HepG2 (cell line): ENCODE results near the gene JOSD2.

ENCODE experiments used
- EZH2 ChIP-seq: conservative IDR thresholded peaks from 2 replicates; pipeline ENCODE4 v1.6.1; 2012; ENCODE audit warnings: mild to moderate bottlenecking, low read depth, low read length, moderate library complexity
- MAZ ChIP-seq, 2 experiments: sonication (generic) in 1 of 2; formaldehyde crosslinking in 1 of 2; IDR thresholded peaks; 2 replicates each; pipeline versions ENCODE4 v1.5.0 to v1.6.1; 2012 to 2020; ENCODE audit warnings: low read depth in 2 of 2, mild to moderate bottlenecking in 2 of 2, borderline replicate concordance in 1 of 2, improper control_type of control experiment in 1 of 2, low read length in 1 of 2, missing genetic modification reagents in 1 of 2, moderate library complexity in 1 of 2
- SMARCC2 ChIP-seq: fragments of 450-650 bp; IDR thresholded peaks from 2 replicates; pipeline ENCODE4 v1.6.1; 2017; ENCODE audit warnings: antibody characterized with exemption, mild to moderate bottlenecking
- ZNF589 ChIP-seq: sonication (generic); formaldehyde crosslinking; conservative IDR thresholded peaks from 2 replicates; pipeline ENCODE4 v1.8.0; 2022; ENCODE audit warnings: mild to moderate bottlenecking, moderate library complexity, missing genetic modification reagents
- TF ChIP-seq, protein P1 (sequence below): sonication (generic); formaldehyde crosslinking; IDR thresholded peaks from 2 replicates; pipeline ENCODE4 v1.5.0; 2020; ENCODE audit warnings: mild to moderate bottlenecking, missing genetic modification reagents, moderate library complexity

DNA sequence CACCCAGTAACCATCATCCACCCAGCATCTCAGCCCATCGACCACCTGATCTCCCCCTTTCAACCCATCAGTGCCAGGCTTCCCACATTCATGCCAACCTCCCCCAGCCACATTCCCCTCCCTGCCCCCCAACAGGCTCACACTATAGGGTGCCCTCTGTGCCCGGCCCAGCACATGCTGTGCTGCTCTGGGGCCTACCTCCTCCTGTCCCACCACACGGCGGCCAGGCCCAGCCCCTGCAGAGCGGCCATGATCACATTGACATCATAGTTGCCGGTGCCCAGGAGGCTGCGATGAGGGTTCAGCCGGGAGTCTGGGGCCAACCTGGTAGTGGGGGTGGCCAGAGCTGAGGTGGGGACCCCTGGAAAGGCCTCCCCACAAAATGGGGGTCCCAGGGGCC is 3.6 kb downstream of the JOSD2 start:
- no peak for TF ChIP-seq SMARCC2
- no peak for TF ChIP-seq MAZ (IDR thresholded peaks at IDR 0.05; ENCODE audit: borderline replicate concordance, low read depth, low read length)
- TF ChIP-seq MAZ (CRISPR knock-in tag; IDR thresholded peaks at IDR 0.05; ENCODE audit: low read depth) = no peak
- TF ChIP-seq, protein P1, sequence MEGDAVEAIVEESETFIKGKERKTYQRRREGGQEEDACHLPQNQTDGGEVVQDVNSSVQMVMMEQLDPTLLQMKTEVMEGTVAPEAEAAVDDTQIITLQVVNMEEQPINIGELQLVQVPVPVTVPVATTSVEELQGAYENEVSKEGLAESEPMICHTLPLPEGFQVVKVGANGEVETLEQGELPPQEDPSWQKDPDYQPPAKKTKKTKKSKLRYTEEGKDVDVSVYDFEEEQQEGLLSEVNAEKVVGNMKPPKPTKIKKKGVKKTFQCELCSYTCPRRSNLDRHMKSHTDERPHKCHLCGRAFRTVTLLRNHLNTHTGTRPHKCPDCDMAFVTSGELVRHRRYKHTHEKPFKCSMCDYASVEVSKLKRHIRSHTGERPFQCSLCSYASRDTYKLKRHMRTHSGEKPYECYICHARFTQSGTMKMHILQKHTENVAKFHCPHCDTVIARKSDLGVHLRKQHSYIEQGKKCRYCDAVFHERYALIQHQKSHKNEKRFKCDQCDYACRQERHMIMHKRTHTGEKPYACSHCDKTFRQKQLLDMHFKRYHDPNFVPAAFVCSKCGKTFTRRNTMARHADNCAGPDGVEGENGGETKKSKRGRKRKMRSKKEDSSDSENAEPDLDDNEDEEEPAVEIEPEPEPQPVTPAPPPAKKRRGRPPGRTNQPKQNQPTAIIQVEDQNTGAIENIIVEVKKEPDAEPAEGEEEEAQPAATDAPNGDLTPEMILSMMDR (CRISPR knock-in tag) = no peak
- TF ChIP-seq EZH2 = no peak
- TF ChIP-seq ZNF589 (CRISPR knock-in tag) = no peak
